Measurements from ENCODE around the gene ALB. TPM values are rescaled to one million over a fixed set of nuclear protein-coding genes. Genes with fewer than 3 reads are reported as not detected.

ALB gene
- total RNA-seq, 3 donors from 2014 or later = 8.2 TPM; not detected in 2

- intact Hi-C loops (cut with DNase I, micrococcal nuclease) = no loop called here
- Histone ChIP-seq H3K36me3 (ENCODE audit: low read depth) (no peaks in the 10 kb centered on the region), H3K4me3 (no peak overlapping the region), H3K9me3 (no peaks in the 10 kb centered on the region), H3K4me1 (ENCODE audit: low read depth) (no peaks in the 10 kb centered on the region)
- no peak for DNase-seq
- no peak for TF ChIP-seq CTCF (IDR thresholded peaks at IDR 0.05)
- ATAC-seq = no peak
Observed at GRCh38 chr4:73409012-73409862, 5.2 kb downstream of the ALB start.

GRCh38 chr4:73409978-73410548, 6.0 kb downstream of the ALB start:
- no peaks in the 10 kb centered on the region for H3K4me1 ChIP-seq (ENCODE audit: low read depth)
- DNase-seq (no peak), ATAC-seq (no peak)
- intact Hi-C loops (cut with DNase I, micrococcal nuclease) = no loop called here
- H3K4me3 ChIP-seq = no peak overlapping the region
- no peaks in the 10 kb centered on the region for H3K36me3 ChIP-seq (ENCODE audit: low read depth)
- H3K9me3 ChIP-seq = no peaks in the 10 kb centered on the region
- no peak for TF ChIP-seq CTCF (IDR thresholded peaks at IDR 0.05)

GRCh38 chr4:73410916-73411730, 7.0 kb downstream of the ALB start:
- intact Hi-C loops (cut with DNase I, micrococcal nuclease) = no loop called here
- no peak for TF ChIP-seq CTCF (IDR thresholded peaks at IDR 0.05)
- H3K4me3 ChIP-seq = no peak overlapping the region

GRCh38 chr4:73411731-73412414, 7.8 kb downstream of the ALB start:
- ATAC-seq (no peak), DNase-seq (no peak)
- no peaks in the 10 kb centered on the region for H3K4me1 ChIP-seq (ENCODE audit: low read depth)
- H3K9me3 ChIP-seq = no peaks in the 10 kb centered on the region
- no peaks in the 10 kb centered on the region for H3K36me3 ChIP-seq (ENCODE audit: low read depth)
- intact Hi-C loops (cut with DNase I, micrococcal nuclease) = no loop called here
- no peak overlapping the region for H3K4me3 ChIP-seq
- no peak for TF ChIP-seq CTCF (IDR thresholded peaks at IDR 0.05)

More at GRCh38 chr4:73410916-73411730, 7.0 kb downstream of the ALB start:
- H3K36me3 ChIP-seq (ENCODE audit: low read depth) = no peaks in the 10 kb centered on the region
- DNase-seq (no peak), ATAC-seq (no peak)
- H3K9me3 ChIP-seq = no peaks in the 10 kb centered on the region
- no peaks in the 10 kb centered on the region for H3K4me1 ChIP-seq (ENCODE audit: low read depth)

GRCh38 chr4:73413294-73413755, 9.2 kb downstream of the ALB start:
- H3K9me3 ChIP-seq = no peaks in the 10 kb centered on the region
- no peak for TF ChIP-seq CTCF (IDR thresholded peaks at IDR 0.05)
- no peaks in the 10 kb centered on the region for H3K4me1 ChIP-seq (ENCODE audit: low read depth)
- H3K36me3 ChIP-seq (ENCODE audit: low read depth) = no peaks in the 10 kb centered on the region
- no peak overlapping the region for H3K4me3 ChIP-seq
- DNase-seq (no peak), ATAC-seq (no peak)
- intact Hi-C loops (cut with DNase I, micrococcal nuclease) = no loop called here
